Keratinocyte (primary cell): ENCODE results near the gene ATL2. TPM values are rescaled to one million over a fixed set of nuclear protein-coding genes. Genes with fewer than 3 reads are reported as not detected.

Experiments
- DNase-seq: peaks from one replicate; pipeline ENCODE4 v3.0.0-alpha.2; 2011; ENCODE audit warnings: low read depth, missing footprints, low spot score
- FAIRE-seq: peaks from 2 replicates; lab custom pipeline; 2011; peaks lifted over from hg19 to GRCh38; lab: Jason Lieb, UNC
- H2AFZ ChIP-seq: 2 replicates; pipeline ENCODE4 v1.6.0; 2012; ENCODE audit warnings: low read length, control low read depth, inconsistent platforms; ENCODE audit not compliant: control insufficient read depth
- H3K27ac ChIP-seq: 2 replicates; pipeline ENCODE4 v1.5.1; 2011; ENCODE audit warnings: low read length; ENCODE audit not compliant: control insufficient read depth, insufficient read depth
- H3K27me3 ChIP-seq: 3 replicates; pipeline ENCODE4 v1.6.0; 2011; ENCODE audit warnings: low read length; ENCODE audit not compliant: control insufficient read depth, insufficient read depth; ENCODE audit errors: extremely low read depth
- H3K36me3 ChIP-seq, 2 experiments: 2 replicates in 1 of 2; 3 replicates in 1 of 2; pipeline ENCODE4 v1.5.1; 2011; ENCODE audit warnings: low read length in 2 of 2, mild to moderate bottlenecking in 1 of 2; ENCODE audit not compliant: control insufficient read depth in 2 of 2, insufficient read depth in 2 of 2; ENCODE audit errors: extremely low read depth in 1 of 2
- H3K4me1 ChIP-seq: 3 replicates; pipeline ENCODE4 v1.5.1; 2011; ENCODE audit warnings: low read length; ENCODE audit not compliant: control insufficient read depth, insufficient read depth; ENCODE audit errors: extremely low read depth
- H3K4me2 ChIP-seq: 3 replicates; pipeline ENCODE4 v1.6.0; 2011; ENCODE audit warnings: low read depth, low read length; ENCODE audit not compliant: control insufficient read depth, insufficient read depth; ENCODE audit errors: extremely low read depth
- H3K4me3 ChIP-seq, 3 experiments: fragments of 200-600 bp in 1 of 3; sonication (generic) in 1 of 3; 2 replicates in 2 of 3; 3 replicates in 1 of 3; pipeline ENCODE4 v1.5.1; 2011 to 2016; ENCODE audit warnings: low read length in 3 of 3, mild to moderate bottlenecking in 3 of 3, control low read depth in 2 of 3, inconsistent platforms in 1 of 3, low read depth in 1 of 3, mixed read lengths in 1 of 3, mixed run types in 1 of 3, moderate library complexity in 1 of 3; ENCODE audit not compliant: control insufficient read depth in 2 of 3, insufficient read depth in 2 of 3; ENCODE audit errors: extremely low read depth in 1 of 3
- H3K79me2 ChIP-seq: 2 replicates; pipeline ENCODE4 v1.6.0; 2012; ENCODE audit warnings: low read length; ENCODE audit not compliant: control insufficient read depth, insufficient read depth
- H3K9ac ChIP-seq: 3 replicates; pipeline ENCODE4 v1.6.0; 2011; ENCODE audit warnings: low read length; ENCODE audit not compliant: control insufficient read depth, insufficient read depth; ENCODE audit errors: extremely low read depth
- H3K9me1 ChIP-seq: 3 replicates; pipeline ENCODE4 v1.6.0; 2011; ENCODE audit warnings: low read length; ENCODE audit not compliant: control insufficient read depth, insufficient read depth; ENCODE audit errors: extremely low read depth
- H3K9me3 ChIP-seq: 2 replicates; pipeline ENCODE4 v1.5.1; 2012; ENCODE audit warnings: low read depth, low read length; ENCODE audit not compliant: control insufficient read depth
- H4K20me1 ChIP-seq: 3 replicates; pipeline ENCODE4 v1.6.0; 2011; ENCODE audit warnings: low read length; ENCODE audit not compliant: control insufficient read depth, insufficient read depth; ENCODE audit errors: extremely low read depth
- EZH2 ChIP-seq: IDR thresholded peaks from one replicate; pipeline ENCODE4 v1.6.1; 2012; ENCODE audit warnings: inconsistent platforms, mild to moderate bottlenecking, low read length, moderate library complexity
- dilution Hi-C: fragments of 300-500 bp; cut with MboI; formaldehyde crosslinking; loops from one replicate; pipeline ENCODE4 v1.7.0; 2020; ENCODE audit warnings: low sequenced_read_pairs; ENCODE audit not compliant: extremely low pct_ligation_motif_present
- polyA minus RNA-seq, 3 experiments: library from RNA; depleted of rRNA, polyadenylated mRNA; stranded (reverse); fragments of >200 nt; gene quantifications; 1 replicate in 1 of 3; 2 replicates in 1 of 3; 3 replicates in 1 of 3; pipeline ENCODE4 v1.2.3, GENCODE V29; 2011
- polyA plus RNA-seq, 5 experiments: library from polyadenylated mRNA; depleted of rRNA in 3 of 5; stranded (reverse) in 3 of 5; stranded (forward) in 1 of 5; unstranded in 1 of 5; fragments of >200 nt; gene quantifications; 1 replicate in 1 of 5; 2 replicates in 3 of 5; 3 replicates in 1 of 5; pipeline versions ENCODE4 v1.2.1 to v1.2.3, GENCODE V29; 2011 to 2012; ENCODE audit warnings: missing spikeins in 2 of 5, low read depth in 1 of 5, low replicate concordance in 1 of 5
- TF ChIP-seq, protein P1 (sequence below), 3 experiments: IDR thresholded peaks in 1 of 3; conservative IDR thresholded peaks in 1 of 3; optimal IDR thresholded peaks in 1 of 3; 2 replicates in 2 of 3; 3 replicates in 1 of 3; pipeline versions ENCODE3 to v1.5.1; 2011; ENCODE audit warnings: low read length in 3 of 3, mild to moderate bottlenecking in 3 of 3, moderate library complexity in 2 of 3, control low read depth in 1 of 3, inconsistent platforms in 1 of 3; ENCODE audit not compliant: insufficient read depth in 2 of 3; ENCODE audit errors: extremely low read depth in 1 of 3

ATL2 gene
- polyA plus RNA-seq (49.6 to 83.2 TPM (median 65.6 TPM) in 3 replicates), polyA minus RNA-seq (9.9 to 159 TPM (median 58.7 TPM) in 3 replicates)
- 236 TPM for polyA plus RNA-seq (2011; ENCODE audit: low read depth)
- 27.2 and 29.0 TPM in 2 replicates for polyA plus RNA-seq (2011; cell fraction: cytosol; rRNA removed)
- 95.0 and 163 TPM in 2 replicates for polyA plus RNA-seq (2011; cell fraction: nucleus; rRNA removed)
- 51.7 and 77.6 TPM in 2 replicates for polyA plus RNA-seq (2012; ENCODE audit: low replicate concordance)
- 34.5 TPM for polyA minus RNA-seq (2011; cell fraction: cytosol; rRNA and poly(A)+ RNA removed)
- 86.1 and 121 TPM in 2 replicates for polyA minus RNA-seq (2011; cell fraction: nucleus; rRNA and poly(A)+ RNA removed)

DNA sequence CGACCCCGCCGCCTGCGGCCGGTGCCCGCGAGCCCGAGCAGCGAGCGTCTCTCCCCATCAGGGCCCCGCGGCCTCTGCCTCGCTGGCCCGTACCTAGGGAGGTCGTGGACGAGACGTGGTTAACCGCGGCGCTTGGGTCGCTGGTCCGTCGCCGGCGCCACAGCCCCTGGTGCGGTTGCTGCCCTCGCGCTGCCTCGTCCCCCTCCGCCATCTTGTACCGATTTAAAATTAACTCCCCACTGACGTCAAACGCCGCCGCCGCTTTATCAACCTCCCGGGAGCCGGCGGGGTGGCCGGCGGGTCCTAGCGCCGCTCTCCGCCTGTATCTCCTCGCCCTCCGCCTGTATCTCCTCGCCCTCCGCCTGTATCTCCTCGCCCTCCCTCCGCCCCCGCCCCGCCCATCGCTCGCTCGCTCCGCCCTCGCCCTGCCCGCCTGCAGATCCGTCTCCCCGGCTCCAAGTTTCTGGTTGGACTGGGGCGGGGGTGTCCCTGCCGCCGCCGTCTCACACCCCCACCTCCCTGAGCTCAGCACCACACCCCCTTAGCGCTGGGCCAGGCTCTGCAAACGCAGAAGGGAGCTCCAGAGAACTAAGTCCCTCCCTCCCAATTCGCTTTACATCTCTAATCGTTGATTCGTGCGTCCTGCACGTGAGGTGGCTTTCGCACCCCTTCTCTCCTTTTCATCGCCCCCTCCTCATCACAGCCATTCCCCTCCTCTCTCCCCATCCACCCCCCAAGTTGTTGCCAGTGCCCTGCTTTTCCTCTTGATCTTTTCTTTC is at the start of gene ATL2:
ATL2 (minus strand) TSS at position 224 of the 779 bp plus-strand sequence; CDS start at position 211, 13 bp downstream.
- peak within 1 kb of the TSS; percentile 91 for H3K4me2 ChIP-seq
- H3K9me1 ChIP-seq = no peaks in the 10 kb centered on the region
- FAIRE-seq = peak; percentile 61
- peaks cover 0 to 5% of the 10 kb centered on the region in 2 experiments for H3K36me3 ChIP-seq
- no peaks in the 10 kb centered on the region for H3K9me3 ChIP-seq
- TF ChIP-seq, protein P1, sequence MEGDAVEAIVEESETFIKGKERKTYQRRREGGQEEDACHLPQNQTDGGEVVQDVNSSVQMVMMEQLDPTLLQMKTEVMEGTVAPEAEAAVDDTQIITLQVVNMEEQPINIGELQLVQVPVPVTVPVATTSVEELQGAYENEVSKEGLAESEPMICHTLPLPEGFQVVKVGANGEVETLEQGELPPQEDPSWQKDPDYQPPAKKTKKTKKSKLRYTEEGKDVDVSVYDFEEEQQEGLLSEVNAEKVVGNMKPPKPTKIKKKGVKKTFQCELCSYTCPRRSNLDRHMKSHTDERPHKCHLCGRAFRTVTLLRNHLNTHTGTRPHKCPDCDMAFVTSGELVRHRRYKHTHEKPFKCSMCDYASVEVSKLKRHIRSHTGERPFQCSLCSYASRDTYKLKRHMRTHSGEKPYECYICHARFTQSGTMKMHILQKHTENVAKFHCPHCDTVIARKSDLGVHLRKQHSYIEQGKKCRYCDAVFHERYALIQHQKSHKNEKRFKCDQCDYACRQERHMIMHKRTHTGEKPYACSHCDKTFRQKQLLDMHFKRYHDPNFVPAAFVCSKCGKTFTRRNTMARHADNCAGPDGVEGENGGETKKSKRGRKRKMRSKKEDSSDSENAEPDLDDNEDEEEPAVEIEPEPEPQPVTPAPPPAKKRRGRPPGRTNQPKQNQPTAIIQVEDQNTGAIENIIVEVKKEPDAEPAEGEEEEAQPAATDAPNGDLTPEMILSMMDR (optimal IDR thresholded peaks at IDR 0.05 in 1 of 3, IDR thresholded peaks at IDR 0.05 in 1 of 3, conservative IDR thresholded peaks at IDR 0.05 in 1 of 3; ENCODE audit: extremely low read depth in 1 of 3, insufficient read depth in 2 of 3, low read length in 3 of 3) = peak in 1 of 3 experiments; percentile 6
- no peak for TF ChIP-seq EZH2
- peak within 1 kb of the TSS; percentile 70 to 85 (median 83) for H3K4me3 ChIP-seq
- H3K27me3 ChIP-seq = no peaks in the 10 kb centered on the region
- peaks cover 23% of the 10 kb centered on the region for H3K4me1 ChIP-seq
- peak within 1 kb of the TSS; percentile 96 for H3K9ac ChIP-seq
- peak within 1 kb of the TSS; percentile 92 for H3K27ac ChIP-seq
- H2AFZ ChIP-seq = peak within 1 kb of the TSS; percentile 88
- H3K79me2 ChIP-seq = peaks cover 44% of the 10 kb centered on the region
- dilution Hi-C loops = no loop called here
- DNase-seq = peak; percentile 71
- H4K20me1 ChIP-seq = peaks cover 2% of the 10 kb centered on the region

DNA sequence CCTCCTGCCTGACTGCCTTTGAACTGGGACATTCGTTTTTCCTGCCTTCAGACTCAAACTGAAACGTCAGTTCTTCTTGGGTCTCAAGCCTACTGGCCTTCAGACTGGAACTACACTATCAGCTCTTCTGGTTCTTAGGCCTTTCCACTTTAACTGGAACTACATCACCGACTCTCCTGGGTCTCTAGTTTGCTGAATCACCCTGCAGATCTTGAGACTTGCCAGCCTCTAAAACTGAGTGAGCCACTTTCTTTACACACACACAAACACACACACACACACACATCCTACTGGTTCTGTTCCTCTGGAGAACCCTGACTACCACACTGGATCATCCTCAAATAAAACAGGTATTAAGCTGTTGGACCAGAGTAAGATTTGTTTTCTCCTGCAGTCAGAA is 46.7 kb upstream of the ATL2 start:
- no peak for DNase-seq
- no peak for TF ChIP-seq EZH2
- TF ChIP-seq, protein P1 (optimal IDR thresholded peaks at IDR 0.05 in 1 of 3, IDR thresholded peaks at IDR 0.05 in 1 of 3, conservative IDR thresholded peaks at IDR 0.05 in 1 of 3; ENCODE audit: extremely low read depth in 1 of 3, insufficient read depth in 2 of 3, low read length in 3 of 3) = no peak
- no peak overlapping the region for H3K9ac ChIP-seq
- no peaks in the 10 kb centered on the region for H3K36me3 ChIP-seq
- H3K4me1 ChIP-seq = peaks cover 10% of the 10 kb centered on the region
- H3K27me3 ChIP-seq = no peaks in the 10 kb centered on the region
- H3K4me3 ChIP-seq = no peak overlapping the region
- H3K4me2 ChIP-seq = no peak overlapping the region
- H3K27ac ChIP-seq = no peak overlapping the region
- FAIRE-seq = no peak
- H4K20me1 ChIP-seq = no peaks in the 10 kb centered on the region
- no peaks in the 10 kb centered on the region for H3K9me1 ChIP-seq
- dilution Hi-C loops = no loop called here
- no peak overlapping the region for H2AFZ ChIP-seq
- no peaks in the 10 kb centered on the region for H3K79me2 ChIP-seq
- no peaks in the 10 kb centered on the region for H3K9me3 ChIP-seq
